IMR-90 (cell line): Measurements from ENCODE around the gene CRYBB1. TPM values are rescaled to one million over a fixed set of nuclear protein-coding genes. Genes with fewer than 3 reads are reported as not detected.

Experiments
- ATAC-seq: fragments of 200-7000 bp; cut with Tn5 transposase; 2 replicates; pipeline ENCODE4 v1.9.1; 2020; ENCODE audit warnings: low read depth, mild to moderate bottlenecking, moderate library complexity
- BruUV-seq: library from RNA; stranded (reverse); fragments of 400-500 nt; replicated peaks from 2 replicates; lab custom pipeline; 2021; lab: Mats Ljungman, UMichigan
- CTCF ChIA-PET: fragments of 300-600 bp; formaldehyde crosslinking; extraction: SDS; loops from one replicate; lab custom pipeline; 2021; ENCODE audit warnings: antibody characterized with exemption; lab: Yijun Ruan, JAX
- POLR2A ChIA-PET: fragments of 300-600 bp; sonication (Branson Sonifier 250); formaldehyde crosslinking; loops from one replicate; lab custom pipeline; 2022; ENCODE audit warnings: antibody characterized with exemption; ENCODE audit not compliant: unreplicated experiment; lab: Charles Lee
- DNase-seq: peaks from one replicate; pipeline ENCODE4 v3.0.0; 2013
- H2AFZ ChIP-seq: replicated peaks from 2 replicates; pipeline ENCODE3; 2013; ENCODE audit warnings: low read length, mild to moderate bottlenecking; ENCODE audit not compliant: poor library complexity
- H2AK5ac ChIP-seq: 2 replicates; pipeline ENCODE4 v1.6.1; 2013; ENCODE audit warnings: low read depth, low read length, inconsistent platforms
- H2AK9ac ChIP-seq: replicated peaks from 2 replicates; pipeline ENCODE3; 2013; ENCODE audit warnings: mild to moderate bottlenecking, low read depth, low read length, moderate library complexity; ENCODE audit not compliant: poor library complexity
- H2BK120ac ChIP-seq: 2 replicates; pipeline ENCODE4 v1.6.1; 2013; ENCODE audit warnings: low read depth, low read length, inconsistent platforms
- H2BK15ac ChIP-seq: 3 replicates; pipeline ENCODE4 v1.6.1; 2013; ENCODE audit warnings: low read depth, low read length, inconsistent platforms
- H2BK20ac ChIP-seq: 2 replicates; pipeline ENCODE4 v1.6.1; 2013; ENCODE audit warnings: low read depth, mild to moderate bottlenecking, inconsistent platforms, low read length, moderate library complexity
- H2BK5ac ChIP-seq: 2 replicates; pipeline ENCODE4 v1.6.1; 2013; ENCODE audit warnings: mild to moderate bottlenecking, low read depth, low read length, inconsistent platforms; ENCODE audit not compliant: poor library complexity, severe bottlenecking
- H3K14ac ChIP-seq: replicated peaks from 2 replicates; pipeline ENCODE4 v1.6.1; 2013; ENCODE audit warnings: low read depth, low read length, inconsistent platforms
- H3K18ac ChIP-seq: 2 replicates; pipeline ENCODE4 v1.6.1; 2013; ENCODE audit warnings: low read depth, low read length, control low read depth
- H3K23ac ChIP-seq: 2 replicates; pipeline ENCODE4 v1.6.1; 2013; ENCODE audit warnings: low read depth, low read length, inconsistent platforms
- H3K27ac ChIP-seq: 2 replicates; pipeline ENCODE4 v1.5.1; 2013; ENCODE audit warnings: mild to moderate bottlenecking, control low read depth, low read length; ENCODE audit not compliant: insufficient read depth
- H3K27me3 ChIP-seq: 2 replicates; pipeline ENCODE4 v1.6.1; 2013; ENCODE audit warnings: low read length; ENCODE audit not compliant: control insufficient read depth, insufficient read depth
- H3K36me3 ChIP-seq: 2 replicates; pipeline ENCODE4 v1.6.1; 2013; ENCODE audit warnings: low read length, mixed read lengths; ENCODE audit not compliant: control insufficient read depth, insufficient read depth
- H3K4ac ChIP-seq: 2 replicates; pipeline ENCODE4 v1.6.1; 2013; ENCODE audit warnings: low read depth, low read length, inconsistent platforms
- H3K4me1 ChIP-seq: 2 replicates; pipeline ENCODE4 v1.6.1; 2013; ENCODE audit warnings: low read length, mixed read lengths; ENCODE audit not compliant: control insufficient read depth, insufficient read depth
- H3K4me2 ChIP-seq: 2 replicates; pipeline ENCODE4 v1.6.1; 2013; ENCODE audit warnings: low read depth, mild to moderate bottlenecking, control low read depth, low read length, moderate library complexity
- H3K4me3 ChIP-seq: 2 replicates; pipeline ENCODE4 v1.5.1; 2013; ENCODE audit warnings: low read depth, mild to moderate bottlenecking, control low read depth, low read length, moderate library complexity; ENCODE audit not compliant: insufficient read depth
- H3K56ac ChIP-seq: 2 replicates; pipeline ENCODE4 v1.6.1; 2013; ENCODE audit warnings: low read length, inconsistent platforms; ENCODE audit not compliant: insufficient read depth; ENCODE audit errors: extremely low read depth
- H3K79me1 ChIP-seq, 2 experiments: 2 replicates each; pipeline ENCODE4 v1.6.1; 2013; ENCODE audit warnings: low read length in 2 of 2, inconsistent platforms in 1 of 2, low read depth in 1 of 2
- H3K9ac ChIP-seq: 2 replicates; pipeline ENCODE4 v1.6.1; 2013; ENCODE audit warnings: low read depth, low read length, control low read depth
- H3K9me1 ChIP-seq: 2 replicates; pipeline ENCODE4 v1.6.1; 2013; ENCODE audit warnings: low read length, inconsistent platforms; ENCODE audit not compliant: insufficient read depth
- H3K9me3 ChIP-seq: 2 replicates; pipeline ENCODE4 v1.6.1; 2013; ENCODE audit warnings: low read length; ENCODE audit not compliant: control insufficient read depth, insufficient read depth
- H4K20me1 ChIP-seq: 2 replicates; pipeline ENCODE4 v1.6.1; 2013; ENCODE audit warnings: low read length, inconsistent platforms; ENCODE audit not compliant: insufficient read depth
- H4K5ac ChIP-seq: 2 replicates; pipeline ENCODE4 v1.6.1; 2013; ENCODE audit warnings: mild to moderate bottlenecking, low read depth, low read length, control low read depth
- H4K8ac ChIP-seq, 2 experiments: 2 replicates each; pipeline ENCODE4 v1.6.1; 2013; ENCODE audit warnings: low read depth in 2 of 2, low read length in 2 of 2, control low read depth in 1 of 2, inconsistent platforms in 1 of 2
- H4K91ac ChIP-seq: 2 replicates; pipeline ENCODE4 v1.6.1; 2013; ENCODE audit warnings: low read depth, low read length, inconsistent platforms; ENCODE audit not compliant: insufficient read depth
- MAZ ChIP-seq: IDR thresholded peaks from 2 replicates; pipeline ENCODE4 v1.6.1; 2012; ENCODE audit warnings: low read depth, mild to moderate bottlenecking, low read length, improper control_type of control experiment, moderate library complexity, borderline replicate concordance
- RAD21 ChIP-seq: IDR thresholded peaks from 2 replicates; pipeline ENCODE4 v1.6.1; 2012; ENCODE audit warnings: low read length, improper control_type of control experiment
- SMC3 ChIP-seq: fragments of 150-350 bp; IDR thresholded peaks from 2 replicates; pipeline ENCODE4 v1.6.1; 2016; ENCODE audit warnings: low read depth, mild to moderate bottlenecking, antibody characterized with exemption, low read length, moderate library complexity
- WGBS, 2 experiments: methylation state at CpG; one replicate each; pipeline versions ENCODE4 v1.1.5 to v1.1.7; 2013; ENCODE audit warnings: missing lambda C conversion rate in 2 of 2; ENCODE audit not compliant: insufficient read length in 1 of 2; ENCODE audit errors: extremely low coverage in 2 of 2; 5-methylcytosine and 5-hydroxymethylcytosine counted together
- dilution Hi-C: fragments of 300-500 bp; cut with HindIII; formaldehyde crosslinking; loops from one replicate; pipeline ENCODE4 v1.14.3; 2018; ENCODE audit warnings: low sequenced_read_pairs; ENCODE audit not compliant: unreplicated experiment
- in situ Hi-C: fragments of 300-500 bp; cut with MboI; formaldehyde crosslinking; loops from 3 replicates; pipeline ENCODE4 v1.14.3; 2019; ENCODE audit warnings: low sequenced_read_pairs, inconsistent platforms, mixed read lengths
- intact Hi-C: fragments of 100-400 bp; cut with micrococcal nuclease; formaldehyde crosslinking; loops from 2 replicates; pipeline ENCODE4 v1.10.0; 2022
- polyA plus RNA-seq, 3 experiments: library from polyadenylated mRNA; depleted of rRNA; stranded (reverse); fragments of >200 nt; gene quantifications; 2 replicates each; pipeline ENCODE4 v1.2.3, GENCODE V29; 2012; ENCODE audit warnings: low replicate concordance in 1 of 3
- total RNA-seq: library from RNA; depleted of rRNA; stranded (reverse); fragments of >200 nt; gene quantifications from 2 replicates; pipeline ENCODE4 v1.2.3, GENCODE V29; 2012

The CRYBB1 gene
- total and polyA plus RNA-seq, 2 of the 4 experiments (the other 2 are of a cell fraction) = not detected

- ChIA-PET POLR2A (no interaction called here), CTCF (no interaction called here)
- H2AK5ac ChIP-seq = no peak overlapping the region
- TF ChIP-seq RAD21 (no peak), MAZ (no peak), SMC3 (no peak)
- no peak overlapping the region for H3K18ac ChIP-seq
- H3K27me3 ChIP-seq = no peaks in the 10 kb centered on the region; the same call in 1 of the 2 replicates
- H4K20me1 ChIP-seq = peaks cover 32% of the 10 kb centered on the region; the same call in 1 of the 2 replicates
- no peak overlapping the region for H2AFZ ChIP-seq
- peaks cover 13% of the 10 kb centered on the region for H3K4me1 ChIP-seq
- in situ Hi-C loops = no loop called here
- DNase-seq (no peak), ATAC-seq (no peak)
- intact Hi-C loops = loop anchor here (5.0 kb wide), 1 partner anchor 76 kb away; the partner anchor contains the start of gene TFIP11
- no TSS peak for BruUV-seq
- peaks cover 28 to 55% of the 10 kb centered on the region in 2 experiments for H3K79me1 ChIP-seq
- dilution Hi-C loops = no loop called here
- no peaks in the 10 kb centered on the region for H3K9me3 ChIP-seq
- no peak overlapping the region for H3K4ac ChIP-seq
- H2BK20ac ChIP-seq = no peak overlapping the region
- H2BK5ac ChIP-seq = no peak overlapping the region
- no peak overlapping the region for H3K23ac ChIP-seq
- no peaks in the 10 kb centered on the region for H3K36me3 ChIP-seq
- H3K4me3 ChIP-seq = no peak overlapping the region
- H2BK120ac ChIP-seq = no peak overlapping the region
- no peak overlapping the region for H4K91ac ChIP-seq
- no peak overlapping the region for H3K27ac ChIP-seq
- no peak overlapping the region for H2AK9ac ChIP-seq
- no peak overlapping the region for H2BK15ac ChIP-seq
- H4K8ac ChIP-seq = no peak overlapping the region
- no peak overlapping the region for H3K9ac ChIP-seq
- WGBS, 2 experiments = no CpG with 5 or more reads among the region's 4 CpGs
- no peak overlapping the region for H4K5ac ChIP-seq
- H3K56ac ChIP-seq = no peak overlapping the region
- peaks cover 13% of the 10 kb centered on the region for H3K9me1 ChIP-seq
- no peak overlapping the region for H3K4me2 ChIP-seq
- H3K14ac ChIP-seq = no peak overlapping the region
These were observed 29.7 kb downstream of the CRYBB1 start for GRCh38 chr22:26587991-26588613.
